GM12878 (cell line): ENCODE results near the gene MYOM1. TPM values are rescaled to one million over a fixed set of nuclear protein-coding genes. Genes with fewer than 3 reads are reported as not detected.

ENCODE experiments used
- BACH1 ChIP-seq: fragments of 450-650 bp; IDR thresholded peaks from 2 replicates; pipeline ENCODE4 v1.6.1; 2017; ENCODE audit warnings: mild to moderate bottlenecking, borderline replicate concordance
- CHD2 ChIP-seq: IDR thresholded peaks from 2 replicates; pipeline ENCODE4 v1.6.1; 2011; ENCODE audit warnings: low read depth, low read length, improper control_type of control experiment, borderline replicate concordance
- CREM ChIP-seq: IDR thresholded peaks from 2 replicates; pipeline ENCODE4 v1.6.1; 2014; ENCODE audit warnings: antibody characterized with exemption, low read depth
- ESRRA ChIP-seq: IDR thresholded peaks from 2 replicates; pipeline ENCODE4 v1.6.1; 2012; ENCODE audit warnings: mild to moderate bottlenecking, low read length, improper control_type of control experiment
- GATAD2B ChIP-seq: fragments of 450-650 bp; conservative IDR thresholded peaks from 2 replicates; pipeline ENCODE4 v1.6.1; 2017; ENCODE audit warnings: low read depth, mild to moderate bottlenecking, moderate library complexity
- NFIC ChIP-seq: IDR thresholded peaks from 2 replicates; pipeline ENCODE4 v1.6.1; 2012; ENCODE audit warnings: low read depth, mild to moderate bottlenecking, inconsistent platforms, low read length, moderate library complexity
- NFXL1 ChIP-seq: fragments of 450-650 bp; IDR thresholded peaks from 2 replicates; pipeline ENCODE4 v1.6.1; 2017; ENCODE audit warnings: antibody characterized with exemption, mild to moderate bottlenecking, borderline replicate concordance
- NFYB ChIP-seq: IDR thresholded peaks from 2 replicates; pipeline ENCODE4 v1.6.1; 2011; ENCODE audit warnings: low read depth, mild to moderate bottlenecking, low read length, improper control_type of control experiment, moderate library complexity; ENCODE audit not compliant: insufficient read depth
- SIX5 ChIP-seq: IDR thresholded peaks from 2 replicates; pipeline ENCODE4 v1.6.1; 2011; ENCODE audit warnings: mild to moderate bottlenecking, low read depth, low read length, moderate library complexity; ENCODE audit not compliant: severe bottlenecking
- SKIL ChIP-seq: fragments of 450-650 bp; IDR thresholded peaks from 2 replicates; pipeline ENCODE4 v1.6.1; 2017; ENCODE audit warnings: mild to moderate bottlenecking, low read depth, inconsistent platforms; ENCODE audit not compliant: poor library complexity, severe bottlenecking
- SPI1 ChIP-seq: IDR thresholded peaks from 2 replicates; pipeline ENCODE4 v1.6.1; 2011; ENCODE audit warnings: low read depth, mild to moderate bottlenecking, low read length, moderate library complexity, borderline replicate concordance; ENCODE audit not compliant: insufficient read depth
- STAT1 ChIP-seq: fragments of 450-650 bp; conservative IDR thresholded peaks from 2 replicates; pipeline ENCODE4 v1.6.1; 2014; ENCODE audit warnings: antibody characterized with exemption, mild to moderate bottlenecking
- TCF3 ChIP-seq: IDR thresholded peaks from 2 replicates; pipeline ENCODE4 v1.6.1; 2012; ENCODE audit warnings: low read depth, mild to moderate bottlenecking, low read length, borderline replicate concordance; ENCODE audit not compliant: insufficient read depth
- polyA plus RNA-seq, 11 experiments: library from polyadenylated mRNA; depleted of rRNA in 4 of 11; unstranded in 6 of 11; stranded (reverse) in 5 of 11; fragments of >200 nt; fragmentation: Nextera tagmentation in 4 of 11; fragmentation: Illumina TruSeq in 1 of 11; extraction: Ambion mirVana in 4 of 11; extraction: Trizol in 1 of 11; gene quantifications; 1 replicate in 1 of 11; 2 replicates in 10 of 11; pipeline versions ENCODE4 v1.2.1 to v1.2.3, GENCODE V29; 2011 to 2016; ENCODE audit warnings: inconsistent platforms in 2 of 11, missing spikeins in 2 of 11, low read depth in 1 of 11
- total RNA-seq, 4 experiments: library from RNA; depleted of rRNA in 3 of 4; stranded (reverse); fragments of >200 nt in 3 of 4; fragmentation: Illumina TruSeq in 1 of 4; extraction: Trizol in 1 of 4; gene quantifications; 2 replicates each; pipeline versions ENCODE4 v1.2.1 to v1.2.3, GENCODE V29; 2013 to 2021
- TF ChIP-seq, protein P1 (sequence below): fragments of 450-650 bp; IDR thresholded peaks from 2 replicates; pipeline ENCODE4 v1.6.1; 2017; ENCODE audit warnings: mild to moderate bottlenecking, moderate library complexity
- TF ChIP-seq, protein P2 (sequence below): IDR thresholded peaks from 2 replicates; pipeline ENCODE4 v1.6.1; 2012; ENCODE audit warnings: mild to moderate bottlenecking, low read depth, low read length
- TF ChIP-seq, protein P3 (sequence below): fragments of 450-650 bp; IDR thresholded peaks from 2 replicates; pipeline ENCODE4 v1.6.1; 2018; ENCODE audit warnings: mild to moderate bottlenecking, low read depth, moderate library complexity; ENCODE audit not compliant: partially characterized antibody

The MYOM1 gene
- total and polyA plus RNA-seq, 10 of the 15 experiments (the other 5 are each of a cell fraction or from before 2014, with no cell fraction given), result 0.06 to 1.0 (median 0.57) TPM

GRCh38 chr18:3037423-3037915, 182.3 kb downstream of the MYOM1 start (continued):
- 0 out of 2 replicates have a peak, but pooled peaks have one; percentile 33 for TF ChIP-seq NFIC
- TF ChIP-seq TCF3, result no peak
- no peak for TF ChIP-seq SKIL
- TF ChIP-seq GATAD2B, result no peak
- no peak for TF ChIP-seq STAT1
- no peak for TF ChIP-seq SIX5
- no peak for TF ChIP-seq SPI1
- TF ChIP-seq, protein P1, sequence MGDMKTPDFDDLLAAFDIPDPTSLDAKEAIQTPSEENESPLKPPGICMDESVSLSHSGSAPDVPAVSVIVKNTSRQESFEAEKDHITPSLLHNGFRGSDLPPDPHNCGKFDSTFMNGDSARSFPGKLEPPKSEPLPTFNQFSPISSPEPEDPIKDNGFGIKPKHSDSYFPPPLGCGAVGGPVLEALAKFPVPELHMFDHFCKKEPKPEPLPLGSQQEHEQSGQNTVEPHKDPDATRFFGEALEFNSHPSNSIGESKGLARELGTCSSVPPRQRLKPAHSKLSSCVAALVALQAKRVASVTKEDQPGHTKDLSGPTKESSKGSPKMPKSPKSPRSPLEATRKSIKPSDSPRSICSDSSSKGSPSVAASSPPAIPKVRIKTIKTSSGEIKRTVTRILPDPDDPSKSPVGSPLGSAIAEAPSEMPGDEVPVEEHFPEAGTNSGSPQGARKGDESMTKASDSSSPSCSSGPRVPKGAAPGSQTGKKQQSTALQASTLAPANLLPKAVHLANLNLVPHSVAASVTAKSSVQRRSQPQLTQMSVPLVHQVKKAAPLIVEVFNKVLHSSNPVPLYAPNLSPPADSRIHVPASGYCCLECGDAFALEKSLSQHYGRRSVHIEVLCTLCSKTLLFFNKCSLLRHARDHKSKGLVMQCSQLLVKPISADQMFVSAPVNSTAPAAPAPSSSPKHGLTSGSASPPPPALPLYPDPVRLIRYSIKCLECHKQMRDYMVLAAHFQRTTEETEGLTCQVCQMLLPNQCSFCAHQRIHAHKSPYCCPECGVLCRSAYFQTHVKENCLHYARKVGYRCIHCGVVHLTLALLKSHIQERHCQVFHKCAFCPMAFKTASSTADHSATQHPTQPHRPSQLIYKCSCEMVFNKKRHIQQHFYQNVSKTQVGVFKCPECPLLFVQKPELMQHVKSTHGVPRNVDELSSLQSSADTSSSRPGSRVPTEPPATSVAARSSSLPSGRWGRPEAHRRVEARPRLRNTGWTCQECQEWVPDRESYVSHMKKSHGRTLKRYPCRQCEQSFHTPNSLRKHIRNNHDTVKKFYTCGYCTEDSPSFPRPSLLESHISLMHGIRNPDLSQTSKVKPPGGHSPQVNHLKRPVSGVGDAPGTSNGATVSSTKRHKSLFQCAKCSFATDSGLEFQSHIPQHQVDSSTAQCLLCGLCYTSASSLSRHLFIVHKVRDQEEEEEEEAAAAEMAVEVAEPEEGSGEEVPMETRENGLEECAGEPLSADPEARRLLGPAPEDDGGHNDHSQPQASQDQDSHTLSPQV, result no peak
- TF ChIP-seq, protein P2, sequence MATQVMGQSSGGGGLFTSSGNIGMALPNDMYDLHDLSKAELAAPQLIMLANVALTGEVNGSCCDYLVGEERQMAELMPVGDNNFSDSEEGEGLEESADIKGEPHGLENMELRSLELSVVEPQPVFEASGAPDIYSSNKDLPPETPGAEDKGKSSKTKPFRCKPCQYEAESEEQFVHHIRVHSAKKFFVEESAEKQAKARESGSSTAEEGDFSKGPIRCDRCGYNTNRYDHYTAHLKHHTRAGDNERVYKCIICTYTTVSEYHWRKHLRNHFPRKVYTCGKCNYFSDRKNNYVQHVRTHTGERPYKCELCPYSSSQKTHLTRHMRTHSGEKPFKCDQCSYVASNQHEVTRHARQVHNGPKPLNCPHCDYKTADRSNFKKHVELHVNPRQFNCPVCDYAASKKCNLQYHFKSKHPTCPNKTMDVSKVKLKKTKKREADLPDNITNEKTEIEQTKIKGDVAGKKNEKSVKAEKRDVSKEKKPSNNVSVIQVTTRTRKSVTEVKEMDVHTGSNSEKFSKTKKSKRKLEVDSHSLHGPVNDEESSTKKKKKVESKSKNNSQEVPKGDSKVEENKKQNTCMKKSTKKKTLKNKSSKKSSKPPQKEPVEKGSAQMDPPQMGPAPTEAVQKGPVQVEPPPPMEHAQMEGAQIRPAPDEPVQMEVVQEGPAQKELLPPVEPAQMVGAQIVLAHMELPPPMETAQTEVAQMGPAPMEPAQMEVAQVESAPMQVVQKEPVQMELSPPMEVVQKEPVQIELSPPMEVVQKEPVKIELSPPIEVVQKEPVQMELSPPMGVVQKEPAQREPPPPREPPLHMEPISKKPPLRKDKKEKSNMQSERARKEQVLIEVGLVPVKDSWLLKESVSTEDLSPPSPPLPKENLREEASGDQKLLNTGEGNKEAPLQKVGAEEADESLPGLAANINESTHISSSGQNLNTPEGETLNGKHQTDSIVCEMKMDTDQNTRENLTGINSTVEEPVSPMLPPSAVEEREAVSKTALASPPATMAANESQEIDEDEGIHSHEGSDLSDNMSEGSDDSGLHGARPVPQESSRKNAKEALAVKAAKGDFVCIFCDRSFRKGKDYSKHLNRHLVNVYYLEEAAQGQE, result no peak
- TF ChIP-seq ESRRA, result no peak
- no peak for TF ChIP-seq NFYB
- TF ChIP-seq CREM, result 0 out of 2 replicates have a peak, but pooled peaks have one; percentile 43
- TF ChIP-seq, protein P3, sequence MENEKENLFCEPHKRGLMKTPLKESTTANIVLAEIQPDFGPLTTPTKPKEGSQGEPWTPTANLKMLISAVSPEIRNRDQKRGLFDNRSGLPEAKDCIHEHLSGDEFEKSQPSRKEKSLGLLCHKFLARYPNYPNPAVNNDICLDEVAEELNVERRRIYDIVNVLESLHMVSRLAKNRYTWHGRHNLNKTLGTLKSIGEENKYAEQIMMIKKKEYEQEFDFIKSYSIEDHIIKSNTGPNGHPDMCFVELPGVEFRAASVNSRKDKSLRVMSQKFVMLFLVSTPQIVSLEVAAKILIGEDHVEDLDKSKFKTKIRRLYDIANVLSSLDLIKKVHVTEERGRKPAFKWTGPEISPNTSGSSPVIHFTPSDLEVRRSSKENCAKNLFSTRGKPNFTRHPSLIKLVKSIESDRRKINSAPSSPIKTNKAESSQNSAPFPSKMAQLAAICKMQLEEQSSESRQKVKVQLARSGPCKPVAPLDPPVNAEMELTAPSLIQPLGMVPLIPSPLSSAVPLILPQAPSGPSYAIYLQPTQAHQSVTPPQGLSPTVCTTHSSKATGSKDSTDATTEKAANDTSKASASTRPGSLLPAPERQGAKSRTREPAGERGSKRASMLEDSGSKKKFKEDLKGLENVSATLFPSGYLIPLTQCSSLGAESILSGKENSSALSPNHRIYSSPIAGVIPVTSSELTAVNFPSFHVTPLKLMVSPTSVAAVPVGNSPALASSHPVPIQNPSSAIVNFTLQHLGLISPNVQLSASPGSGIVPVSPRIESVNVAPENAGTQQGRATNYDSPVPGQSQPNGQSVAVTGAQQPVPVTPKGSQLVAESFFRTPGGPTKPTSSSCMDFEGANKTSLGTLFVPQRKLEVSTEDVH, result no peak
- TF ChIP-seq CHD2, result no peak
- TF ChIP-seq BACH1, result peak; percentile 54; the same call in 1 of the 2 replicates
- no peak for TF ChIP-seq NFXL1
- TF ChIP-seq, all 136 proteins: peak for 22
